Endothelial cell of umbilical vein (primary cell): ENCODE results near the gene SF3B4.

Experiments
- CTCF ChIP-seq, 2 donors: IDR thresholded peaks; 1 replicate in 1 of 2; 2 replicates in 1 of 2; pipeline ENCODE4 v1.5.1; 2011; ENCODE audit warnings: low read length in 2 of 2, mild to moderate bottlenecking in 2 of 2, moderate library complexity in 2 of 2, control low read depth in 1 of 2, inconsistent platforms in 1 of 2, low read depth in 1 of 2; ENCODE audit not compliant: insufficient read depth in 1 of 2; ENCODE audit errors: extremely low read depth in 1 of 2
- EZH2 ChIP-seq: IDR thresholded peaks from 2 replicates; pipeline ENCODE4 v1.6.1; 2012; ENCODE audit warnings: borderline replicate concordance, low read depth, mild to moderate bottlenecking, moderate library complexity, low read length, inconsistent platforms; ENCODE audit not compliant: severe bottlenecking
- POLR2A ChIP-seq: IDR thresholded peaks from 2 replicates; pipeline ENCODE4 v1.6.1; 2012; ENCODE audit warnings: low read depth, mild to moderate bottlenecking, control low read depth, low read length
- POLR2AphosphoS5 ChIP-seq: IDR thresholded peaks from 2 replicates; pipeline ENCODE4 v1.6.1; 2012; ENCODE audit warnings: low read depth, mild to moderate bottlenecking, control low read depth, low read length, moderate library complexity; ENCODE audit not compliant: insufficient read depth

- TF ChIP-seq POLR2A (no peak), EZH2 (no peak), POLR2AphosphoS5 (no peak), CTCF (IDR thresholded peaks at IDR 0.05; ENCODE audit: extremely low read depth in 1 of 2, insufficient read depth in 1 of 2, low read depth in 1 of 2, low read length in 2 of 2) (no peak)
Observed at GRCh38 chr1:149972547-149972946, 44.9 kb upstream of the SF3B4 start.
